Upper lobe of right lung (tissue), 1 donor: Measurements from ENCODE around the gene CDYL. TPM values are rescaled to one million over a fixed set of nuclear protein-coding genes. Genes with fewer than 3 reads are reported as not detected.
A peak's percentile ranks its signal among the peaks of the same experiment; 100 is the strongest.

ENCODE experiments used
- ATAC-seq: fragments of 200-7000 bp; cut with Tn5 transposase; one replicate; pipeline ENCODE4 v1.9.1; 2020; ENCODE audit warnings: mild to moderate bottlenecking, moderate library complexity
- DNase-seq: peaks from one replicate; pipeline ENCODE4 v3.0.0-alpha.2; 2020
- H3K27ac ChIP-seq: fragments of 200-600 bp; one replicate; pipeline ENCODE4 v1.8.0; 2022
- H3K27me3 ChIP-seq: fragments of 200-600 bp; one replicate; pipeline ENCODE4 v1.8.0; 2022; ENCODE audit warnings: mild to moderate bottlenecking
- H3K36me3 ChIP-seq: fragments of 200-600 bp; one replicate; pipeline ENCODE4 v1.8.0; 2022
- H3K4me1 ChIP-seq: fragments of 200-600 bp; one replicate; pipeline ENCODE4 v1.8.0; 2022
- H3K4me3 ChIP-seq: fragments of 200-600 bp; one replicate; pipeline ENCODE4 v1.8.0; 2022; ENCODE audit warnings: mild to moderate bottlenecking
- H3K9me3 ChIP-seq: fragments of 200-600 bp; one replicate; pipeline ENCODE4 v1.8.0; 2022
- intact Hi-C: fragments of 100-400 bp; cut with DNase I; formaldehyde crosslinking; loops from one replicate; pipeline ENCODE4 v1.11.0; 2022
- total RNA-seq: library from RNA; stranded (reverse); fragmentation: NEBNext Ultra II Directional; extraction: Animal tissue kit (Norgen Biotek cat#: 25700); gene quantifications from one replicate; pipeline ENCODE4 v1.2.1, GENCODE V29; 2021
- TF ChIP-seq, protein P1 (sequence below): fragments of 200-600 bp; IDR thresholded peaks from one replicate; pipeline ENCODE4 v1.8.0; 2022; ENCODE audit warnings: antibody characterized with exemption
- donor health status: DM: no; HTN: yes; CAD: no; lungs with severe emphysema.

Gene CDYL
- total RNA-seq, 1 donor from 2014 or later, result 40.8 TPM

DNA sequence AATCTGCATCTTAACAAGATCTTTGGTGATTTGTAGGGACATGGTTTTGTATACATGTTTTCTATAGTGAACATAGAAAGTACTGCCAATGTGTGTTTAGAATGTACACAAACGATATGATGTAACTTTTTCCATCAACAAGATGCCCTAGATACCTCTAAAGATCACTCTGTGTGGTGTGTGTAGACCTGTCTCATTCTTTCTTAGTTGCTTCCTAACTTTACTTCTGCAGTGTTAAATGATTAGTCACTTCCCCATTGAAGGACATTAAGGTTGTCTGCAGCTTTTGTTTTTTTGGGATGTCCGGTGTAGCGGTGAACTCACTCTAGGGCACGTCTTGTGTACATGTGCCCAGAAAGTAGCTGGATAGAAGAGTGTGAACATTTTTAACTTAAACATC, 35.9 kb downstream of the CDYL start:
- intact Hi-C loops, result no loop called here
- no peak overlapping the region for H3K27ac ChIP-seq
- ATAC-seq, result peak; percentile 58
- no peaks in the 10 kb centered on the region for H3K9me3 ChIP-seq
- peaks cover 27% of the 10 kb centered on the region for H3K4me1 ChIP-seq
- TF ChIP-seq, protein P1, sequence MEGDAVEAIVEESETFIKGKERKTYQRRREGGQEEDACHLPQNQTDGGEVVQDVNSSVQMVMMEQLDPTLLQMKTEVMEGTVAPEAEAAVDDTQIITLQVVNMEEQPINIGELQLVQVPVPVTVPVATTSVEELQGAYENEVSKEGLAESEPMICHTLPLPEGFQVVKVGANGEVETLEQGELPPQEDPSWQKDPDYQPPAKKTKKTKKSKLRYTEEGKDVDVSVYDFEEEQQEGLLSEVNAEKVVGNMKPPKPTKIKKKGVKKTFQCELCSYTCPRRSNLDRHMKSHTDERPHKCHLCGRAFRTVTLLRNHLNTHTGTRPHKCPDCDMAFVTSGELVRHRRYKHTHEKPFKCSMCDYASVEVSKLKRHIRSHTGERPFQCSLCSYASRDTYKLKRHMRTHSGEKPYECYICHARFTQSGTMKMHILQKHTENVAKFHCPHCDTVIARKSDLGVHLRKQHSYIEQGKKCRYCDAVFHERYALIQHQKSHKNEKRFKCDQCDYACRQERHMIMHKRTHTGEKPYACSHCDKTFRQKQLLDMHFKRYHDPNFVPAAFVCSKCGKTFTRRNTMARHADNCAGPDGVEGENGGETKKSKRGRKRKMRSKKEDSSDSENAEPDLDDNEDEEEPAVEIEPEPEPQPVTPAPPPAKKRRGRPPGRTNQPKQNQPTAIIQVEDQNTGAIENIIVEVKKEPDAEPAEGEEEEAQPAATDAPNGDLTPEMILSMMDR, result no peak
- no peak overlapping the region for H3K4me3 ChIP-seq
- no peaks in the 10 kb centered on the region for H3K27me3 ChIP-seq
- DNase-seq, result no peak
- H3K36me3 ChIP-seq, result no peaks in the 10 kb centered on the region

DNA sequence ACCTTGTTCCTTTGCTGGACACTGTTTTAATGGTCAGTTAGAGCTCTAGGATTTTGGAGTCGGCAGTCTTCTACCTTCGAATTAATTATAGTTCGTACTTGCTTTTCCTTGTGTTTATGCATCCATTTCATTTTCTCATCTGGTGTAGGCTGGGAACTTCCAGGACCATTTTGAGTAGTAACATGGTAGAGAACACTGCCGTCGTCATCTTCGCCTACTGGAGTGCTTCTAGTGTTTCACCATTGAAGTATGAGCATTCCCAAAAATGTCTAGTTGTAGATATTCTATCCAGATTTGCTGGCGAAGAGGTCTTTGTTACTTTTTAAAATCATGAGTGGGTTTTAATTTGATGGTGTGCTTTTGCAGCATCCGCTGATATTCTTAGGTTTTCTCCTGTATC, 36.9 kb downstream of the CDYL start:
- intact Hi-C loops, result no loop called here
- ATAC-seq (no peak), DNase-seq (no peak)
- H3K36me3 ChIP-seq, result no peaks in the 10 kb centered on the region
- TF ChIP-seq, protein P1, result no peak
- H3K4me3 ChIP-seq, result no peak overlapping the region
- no peak overlapping the region for H3K27ac ChIP-seq
- H3K27me3 ChIP-seq, result no peaks in the 10 kb centered on the region
- H3K9me3 ChIP-seq, result no peaks in the 10 kb centered on the region
- peaks cover 27% of the 10 kb centered on the region for H3K4me1 ChIP-seq

DNA sequence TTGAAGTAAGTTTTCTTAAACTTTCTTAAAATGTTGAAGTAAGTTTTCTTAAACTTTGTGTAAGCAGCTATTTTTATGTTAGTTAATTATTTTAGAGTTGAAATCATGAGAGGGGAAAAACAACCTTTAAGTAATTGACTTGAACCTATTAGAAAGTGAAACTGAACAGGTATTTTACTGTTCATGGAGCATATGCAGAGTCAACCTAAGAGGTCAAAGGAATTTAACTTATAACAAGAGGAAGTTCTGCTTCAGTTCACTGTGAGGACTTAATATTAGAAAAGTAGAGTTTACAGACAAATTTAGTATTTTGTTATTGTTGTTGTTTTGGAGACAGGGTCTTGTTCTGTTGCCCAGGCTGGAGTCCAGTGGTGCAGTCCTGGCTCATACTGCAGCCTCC, 38.0 kb downstream of the CDYL start:
- ATAC-seq (no peak), DNase-seq (no peak)
- TF ChIP-seq, protein P1, result no peak
- Histone ChIP-seq H3K36me3 (no peaks in the 10 kb centered on the region), H3K4me1 (peaks cover 27% of the 10 kb centered on the region), H3K9me3 (no peaks in the 10 kb centered on the region), H3K27me3 (no peaks in the 10 kb centered on the region), H3K27ac (no peak overlapping the region), H3K4me3 (no peak overlapping the region)
- intact Hi-C loops, result no loop called here

DNA sequence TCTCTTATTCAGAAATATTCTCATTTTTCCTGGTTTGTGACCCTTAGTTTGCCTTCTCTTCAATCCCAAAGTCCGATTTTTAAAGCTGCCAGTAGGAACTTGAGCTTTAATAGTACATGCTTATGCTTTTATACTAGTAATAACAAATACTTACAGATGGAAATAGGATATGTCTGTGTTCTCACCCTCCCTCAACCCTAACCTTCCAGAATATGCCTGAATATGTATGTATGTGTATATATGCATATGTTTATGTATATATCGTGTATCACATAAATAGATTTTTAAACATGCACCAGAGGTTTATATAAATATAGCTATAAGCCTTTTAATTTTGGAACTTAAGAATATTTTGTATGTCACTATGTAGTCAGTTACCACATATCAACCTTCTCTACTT, 38.8 kb downstream of the CDYL start:
- Histone ChIP-seq H3K9me3 (no peaks in the 10 kb centered on the region), H3K36me3 (no peaks in the 10 kb centered on the region), H3K4me1 (peaks cover 25% of the 10 kb centered on the region), H3K27ac (no peak overlapping the region), H3K4me3 (no peak overlapping the region), H3K27me3 (no peaks in the 10 kb centered on the region)
- TF ChIP-seq, protein P1, result no peak
- ATAC-seq, result no peak
- intact Hi-C loops, result no loop called here
- no peak for DNase-seq

DNA sequence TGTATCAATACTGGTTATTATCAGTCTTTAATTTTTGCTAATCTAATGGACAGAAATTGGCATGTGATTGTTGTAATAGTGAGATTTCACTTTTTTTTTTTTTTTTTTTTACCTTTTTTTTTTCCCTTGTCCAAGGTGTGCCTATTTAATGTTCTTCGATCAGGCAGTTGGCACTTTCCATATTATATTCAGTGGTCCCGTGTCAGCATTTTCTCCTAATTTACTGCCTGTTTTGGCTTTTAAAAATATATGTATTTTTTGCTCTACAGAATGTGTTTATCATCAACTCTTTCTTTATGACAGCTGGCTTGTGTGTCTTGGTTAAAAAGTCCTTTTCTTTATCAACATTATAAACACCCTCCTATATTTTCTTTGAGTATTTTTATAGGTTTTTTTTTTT, 39.4 kb downstream of the CDYL start:
- H3K9me3 ChIP-seq, result no peaks in the 10 kb centered on the region
- no peaks in the 10 kb centered on the region for H3K36me3 ChIP-seq
- DNase-seq, result no peak
- no peak overlapping the region for H3K4me3 ChIP-seq
- H3K27me3 ChIP-seq, result no peaks in the 10 kb centered on the region
- no peak for ATAC-seq
- H3K4me1 ChIP-seq, result peaks cover 19% of the 10 kb centered on the region
- H3K27ac ChIP-seq, result no peak overlapping the region
- TF ChIP-seq, protein P1, result no peak
- intact Hi-C loops, result no loop called here

DNA sequence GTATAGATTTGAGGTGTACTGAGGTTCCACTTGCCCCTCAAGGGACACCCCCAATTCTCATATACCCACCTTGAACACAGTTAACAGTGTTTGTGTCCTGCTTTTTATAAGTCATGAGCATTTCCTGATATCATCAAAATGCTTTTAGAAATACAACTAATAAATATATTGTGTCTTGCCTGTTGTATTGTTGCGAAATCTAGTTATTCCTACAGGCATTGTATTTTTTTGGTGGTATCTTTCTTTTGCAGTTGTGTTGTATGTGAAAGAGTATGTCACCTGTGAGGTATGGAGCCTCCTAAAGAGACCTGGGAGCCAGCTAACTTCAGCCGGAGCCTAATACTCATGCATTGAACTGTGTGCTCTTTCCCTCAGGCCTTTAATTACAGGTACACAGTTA, 40.7 kb downstream of the CDYL start:
- TF ChIP-seq, protein P1, result no peak
- intact Hi-C loops, result no loop called here

More for the DNA sequence above, 40.7 kb downstream of the CDYL start:
- H3K27me3 ChIP-seq, result no peaks in the 10 kb centered on the region
- H3K36me3 ChIP-seq, result no peaks in the 10 kb centered on the region
- ATAC-seq, result no peak
- H3K4me1 ChIP-seq, result peaks cover 10% of the 10 kb centered on the region
- no peak overlapping the region for H3K4me3 ChIP-seq
- no peak overlapping the region for H3K27ac ChIP-seq
- no peak for DNase-seq
- no peaks in the 10 kb centered on the region for H3K9me3 ChIP-seq
